OCI-M2 (cell line): ENCODE measurements around the gene OR10P1.

Source experiments
- DNase-seq: peaks from one replicate; lab custom pipeline; 2025; ENCODE audit not compliant: unreplicated experiment; lab: John Stamatoyannopoulos, UW

The OR10P1 gene

DNA sequence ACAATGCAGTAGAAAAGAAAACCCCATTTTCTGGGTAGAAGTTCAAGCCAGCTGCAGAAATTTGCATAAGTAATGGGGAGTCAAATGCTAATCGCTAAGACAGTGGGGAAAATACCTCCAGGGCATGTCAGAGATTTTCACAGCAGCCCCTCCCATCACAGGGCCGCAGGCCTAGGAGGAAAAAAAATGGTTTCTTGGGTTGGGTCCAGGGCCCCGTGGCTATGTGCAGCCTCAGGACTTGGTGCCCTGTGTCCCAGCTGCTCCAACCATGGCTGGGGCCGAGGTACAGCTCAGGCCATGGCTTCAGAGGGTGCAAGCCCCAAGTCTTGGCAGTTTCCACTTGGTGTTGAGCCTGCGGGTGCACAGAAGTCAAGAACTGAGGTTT lies 14.6 kb downstream of the OR10P1 start:
- DNase-seq: no peak

DNA sequence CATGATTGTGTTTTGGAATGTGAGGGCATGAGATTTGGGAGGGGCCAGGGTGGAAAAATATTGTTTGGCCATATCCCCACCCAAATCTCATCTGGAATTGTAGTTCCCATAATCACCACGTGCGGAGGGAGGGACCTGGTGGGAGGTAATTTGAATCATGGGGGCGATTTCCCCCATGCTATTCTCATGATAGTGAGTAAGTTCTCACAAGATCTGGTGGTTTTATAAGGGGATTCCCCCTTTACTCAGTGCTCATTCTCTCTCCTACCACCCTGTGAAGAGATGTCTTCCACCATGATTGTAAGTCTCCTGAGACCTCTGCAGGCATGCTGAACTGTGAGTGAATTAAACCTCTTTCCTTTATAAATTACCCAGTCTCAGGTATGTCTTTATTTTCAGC lies 15.7 kb downstream of the OR10P1 start:
- no peak for DNase-seq

DNA sequence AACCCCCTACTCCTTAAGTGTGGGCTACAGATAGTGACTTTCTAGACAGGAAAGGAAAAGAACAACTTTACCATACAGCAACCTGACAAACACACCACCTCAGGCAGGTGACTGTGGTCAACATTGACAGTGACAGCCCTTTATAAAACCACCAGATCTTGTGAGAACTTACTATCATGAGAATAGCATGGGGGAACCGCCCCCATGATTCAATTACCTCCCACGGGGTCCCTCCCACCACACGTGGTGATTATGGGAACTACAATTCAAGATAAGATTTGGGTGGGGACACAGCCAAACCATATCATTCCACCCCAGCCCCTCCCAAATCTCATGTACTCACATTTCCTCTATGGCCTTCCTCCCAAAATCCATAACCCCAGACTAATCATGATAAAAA lies 16.3 kb downstream of the OR10P1 start:
- DNase-seq: no peak

DNA sequence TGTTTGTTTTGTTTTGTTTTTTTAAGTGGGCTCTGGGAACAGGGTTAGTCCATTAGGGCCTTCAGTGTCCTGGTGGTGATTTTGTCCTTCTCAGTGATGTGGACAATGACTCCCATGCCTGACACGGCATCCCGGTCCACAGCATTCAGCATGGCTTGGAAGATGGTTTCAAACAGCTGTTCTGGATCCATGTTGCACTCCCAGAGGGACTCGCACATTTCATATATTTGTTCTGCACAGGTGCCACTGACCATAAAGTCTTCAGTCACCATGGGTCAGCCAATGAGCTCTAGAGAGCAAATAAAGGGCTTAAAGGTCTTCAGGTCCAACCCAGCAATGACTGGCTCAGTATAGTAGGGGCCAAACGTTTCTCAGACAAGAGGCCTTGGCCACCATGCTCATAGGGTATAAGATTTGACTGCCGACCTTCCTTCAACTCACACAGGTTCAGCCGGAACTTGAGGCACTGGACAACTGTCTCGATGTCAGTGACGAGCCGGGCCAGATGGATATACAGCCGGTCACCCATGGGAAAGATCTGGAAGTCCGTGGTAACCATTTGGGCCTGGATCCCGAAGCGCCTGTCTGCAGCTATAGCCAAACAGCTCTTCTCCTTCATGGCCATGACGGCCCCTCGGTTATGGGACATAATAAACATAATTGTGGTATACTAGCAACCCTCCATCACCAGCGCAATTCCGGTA lies 18.0 kb downstream of the OR10P1 start:
- no peak for DNase-seq

DNA sequence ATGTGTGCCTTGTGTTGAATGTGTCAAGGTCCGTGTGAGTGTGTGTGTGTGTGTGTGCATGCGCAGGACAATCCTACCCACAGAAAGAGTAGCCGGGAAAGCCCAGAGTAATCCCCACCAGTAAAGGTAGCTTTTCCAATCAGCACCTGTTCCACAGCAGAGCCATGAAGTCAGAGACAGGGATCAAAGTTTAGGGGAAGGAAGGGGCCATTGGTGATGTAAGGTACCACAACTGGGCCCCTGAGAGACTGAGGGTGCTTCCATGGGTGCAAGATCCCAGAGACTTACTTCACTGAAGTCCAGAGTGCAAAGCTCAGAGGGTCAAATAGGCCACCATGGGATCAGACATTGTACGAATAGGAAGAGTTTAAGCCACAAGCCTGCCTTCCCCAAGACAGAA lies 20.5 kb downstream of the OR10P1 start:
- no peak for DNase-seq

DNA sequence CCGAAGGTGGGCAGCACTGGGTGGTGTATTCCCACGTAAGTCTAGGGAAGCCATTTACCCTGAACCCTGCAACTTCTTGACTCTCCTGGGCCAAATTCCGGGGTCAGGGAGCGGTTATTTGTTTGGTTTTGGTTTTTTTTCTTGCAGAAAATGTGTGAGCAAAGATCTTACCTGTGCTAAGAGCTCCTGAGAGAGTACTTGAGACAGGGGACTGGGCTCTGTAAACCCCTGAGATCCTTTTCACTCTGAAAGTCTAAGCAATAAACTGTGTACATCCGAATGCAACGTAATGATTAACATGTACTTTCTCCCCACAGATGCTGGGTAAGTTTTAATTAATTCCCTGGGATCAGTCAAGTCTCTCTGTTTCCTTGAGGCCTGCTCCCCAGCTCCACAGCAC lies 21.5 kb downstream of the OR10P1 start:
- no peak for DNase-seq

DNA sequence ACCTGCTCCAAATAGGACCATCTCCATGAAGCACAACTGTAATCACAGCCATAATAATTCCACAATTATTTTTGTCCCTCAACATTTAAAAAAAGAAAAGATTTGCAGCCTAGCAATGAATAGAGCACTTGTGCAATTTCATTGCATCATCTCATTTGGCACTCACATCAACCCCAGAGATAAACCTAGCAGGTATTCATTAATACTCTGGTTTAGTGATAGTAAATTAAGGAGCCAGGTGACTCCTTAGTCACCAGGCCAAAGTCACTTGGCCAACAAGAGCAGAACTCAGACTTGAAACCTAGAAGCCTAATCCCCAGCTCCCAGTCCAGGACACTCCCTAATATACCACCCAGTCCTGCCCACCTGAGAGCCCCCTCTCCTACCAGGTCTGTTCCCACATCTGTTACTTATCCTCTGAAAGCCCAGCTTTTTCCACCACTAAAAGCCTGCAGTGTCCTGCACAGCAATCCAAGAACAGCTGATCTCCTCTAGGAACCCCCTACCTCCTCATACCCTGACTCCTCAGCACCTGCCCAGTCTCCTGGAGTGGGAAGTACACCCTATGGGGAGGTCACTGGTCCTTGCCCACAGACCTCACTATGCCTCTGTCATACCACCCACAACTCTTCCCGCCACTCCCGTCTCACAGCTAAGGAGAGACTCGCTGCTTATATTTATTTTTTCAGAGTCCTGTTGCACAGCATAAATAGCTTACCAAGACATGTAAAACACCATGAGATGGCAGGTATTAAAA lies 22.1 kb downstream of the OR10P1 start:
- no peak for DNase-seq

DNA sequence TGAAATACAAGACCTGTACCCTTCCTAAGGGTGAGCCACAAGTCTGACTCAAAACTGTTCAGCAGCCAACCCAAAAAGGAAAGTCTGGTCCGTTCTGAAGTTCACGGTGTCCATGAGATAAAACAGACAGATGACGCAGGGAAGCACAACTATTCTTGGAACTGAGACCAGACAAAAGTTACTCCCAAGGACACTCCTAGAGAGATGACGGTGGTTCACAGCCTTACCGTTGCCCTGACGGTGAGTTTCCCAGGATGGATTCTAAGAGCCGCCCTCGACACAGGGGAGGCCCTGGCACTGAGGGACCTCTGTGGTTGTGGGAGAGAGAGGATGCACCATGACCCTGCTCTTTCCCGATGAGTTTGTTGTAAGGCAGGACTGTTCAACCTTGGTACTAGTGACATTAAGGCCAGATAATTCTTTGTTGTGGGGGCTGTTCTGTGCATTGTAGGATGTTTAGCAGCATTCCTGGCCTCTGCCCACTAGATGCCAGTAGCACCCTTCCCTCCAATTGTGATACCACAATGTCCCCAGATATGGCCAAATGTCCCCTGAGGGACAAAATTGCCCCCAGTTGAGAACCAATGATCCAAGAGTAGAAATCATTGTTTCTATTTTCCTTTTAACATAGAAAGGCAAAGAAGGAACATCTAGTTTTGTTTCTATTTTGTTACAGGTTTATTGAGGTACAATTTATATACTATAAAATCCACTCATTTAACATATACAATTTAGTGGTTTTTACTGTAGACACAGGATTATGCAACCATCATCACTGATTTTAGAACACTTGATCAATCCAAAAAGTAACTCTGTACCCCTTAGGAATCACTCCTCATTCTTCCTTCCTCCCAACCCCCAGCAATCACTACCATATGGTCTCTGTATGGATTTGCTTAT lies 23.0 kb downstream of the OR10P1 start:
- no peak for DNase-seq

DNA sequence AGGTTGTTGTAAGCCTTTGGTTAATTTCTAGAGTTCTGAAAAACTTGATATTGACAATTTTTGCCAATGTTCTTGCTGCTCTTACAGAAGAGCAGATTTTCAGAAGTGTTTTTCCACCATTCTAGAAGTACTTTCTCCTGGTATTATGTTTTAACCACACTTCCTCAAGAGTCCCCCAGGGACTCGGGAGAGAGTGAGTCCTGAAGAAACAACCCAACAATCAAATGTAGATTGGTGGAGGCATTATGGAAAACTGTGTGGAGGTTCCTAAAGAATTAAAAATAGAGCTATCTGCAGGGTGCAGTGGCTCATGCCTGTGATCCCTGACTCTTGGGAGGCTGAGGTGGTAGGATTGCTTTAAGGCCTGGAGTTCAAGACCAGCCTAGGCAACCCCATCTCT lies 26.7 kb downstream of the OR10P1 start:
- no peak for DNase-seq

DNA sequence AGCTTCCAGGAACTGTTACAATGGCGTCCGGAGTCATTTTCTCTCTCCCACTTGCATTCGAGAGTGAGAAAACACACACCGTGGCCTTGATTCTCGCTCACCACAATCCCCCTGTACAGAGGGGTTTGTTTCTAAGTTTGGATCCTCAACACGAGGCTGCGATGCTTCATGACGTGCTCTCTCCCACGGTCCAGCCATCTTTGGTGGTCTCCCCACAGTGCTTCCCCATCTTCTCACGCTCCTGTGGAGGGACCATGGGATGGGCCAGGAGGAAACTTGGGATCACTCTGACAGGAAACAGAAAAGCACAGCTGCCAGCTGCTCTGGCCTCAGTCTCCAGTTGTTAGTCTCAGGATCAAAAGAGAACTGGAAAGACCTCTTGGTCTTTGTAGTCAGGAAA lies 28.1 kb downstream of the OR10P1 start:
- DNase-seq: no peak

DNA sequence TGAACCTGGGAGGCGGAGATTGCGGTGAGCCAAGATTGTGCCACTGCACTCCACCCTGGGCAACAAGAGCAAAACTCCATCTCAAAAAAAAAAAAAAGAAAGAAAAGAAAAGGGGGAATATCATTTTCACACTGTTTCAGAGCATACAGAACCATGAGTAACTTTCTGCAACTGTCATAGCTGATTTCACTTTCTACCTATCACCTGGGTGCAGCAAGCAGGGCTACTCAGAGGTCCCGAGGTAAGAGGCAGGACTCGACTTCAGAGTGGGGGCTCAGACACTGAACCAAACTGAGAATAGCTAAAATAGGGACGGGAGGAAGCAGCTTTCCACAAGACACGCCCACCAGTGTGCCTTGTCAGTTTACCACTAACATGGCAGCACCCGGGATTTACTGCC lies 29.8 kb downstream of the OR10P1 start:
- DNase-seq: no peak

DNA sequence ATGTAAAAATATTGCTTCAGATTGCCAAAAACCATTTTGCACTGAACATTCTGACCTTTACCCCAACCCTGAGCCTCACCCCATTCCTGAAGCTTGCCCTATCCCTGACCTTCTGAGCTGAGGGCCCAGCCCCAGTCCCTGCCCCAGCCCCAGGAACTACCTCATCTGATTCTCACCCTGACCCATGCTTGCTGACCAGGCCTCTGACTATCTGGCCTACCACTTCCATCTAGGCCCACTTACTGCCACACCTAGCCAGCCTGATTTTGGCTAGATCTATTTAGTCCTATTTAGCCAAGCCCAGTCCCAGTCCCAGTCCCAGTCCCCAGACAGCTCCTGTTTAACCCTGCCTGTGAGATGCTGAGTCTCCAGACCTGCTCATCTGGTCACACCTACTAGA lies 33.6 kb downstream of the OR10P1 start:
- DNase-seq: no peak

DNA sequence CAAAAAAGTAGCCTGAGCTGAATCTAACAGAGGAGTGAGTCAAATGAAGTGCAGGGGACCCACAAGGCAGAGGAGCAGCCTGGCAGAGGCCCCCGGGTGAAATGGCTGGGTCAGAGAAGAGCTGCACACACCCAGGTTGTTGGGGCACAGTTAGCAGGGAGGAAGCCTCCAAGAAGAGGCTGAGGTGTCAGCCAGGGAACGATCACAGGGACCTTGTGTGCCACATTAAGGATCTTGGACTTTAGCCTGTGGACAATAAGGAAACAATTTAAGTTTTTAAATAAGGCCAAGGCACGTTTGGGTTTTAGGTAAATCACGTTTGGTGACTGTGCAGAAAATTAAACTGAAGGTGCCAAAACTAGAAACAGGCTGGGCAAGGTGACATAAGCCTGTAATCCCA lies 35.1 kb downstream of the OR10P1 start:
- no peak for DNase-seq

DNA sequence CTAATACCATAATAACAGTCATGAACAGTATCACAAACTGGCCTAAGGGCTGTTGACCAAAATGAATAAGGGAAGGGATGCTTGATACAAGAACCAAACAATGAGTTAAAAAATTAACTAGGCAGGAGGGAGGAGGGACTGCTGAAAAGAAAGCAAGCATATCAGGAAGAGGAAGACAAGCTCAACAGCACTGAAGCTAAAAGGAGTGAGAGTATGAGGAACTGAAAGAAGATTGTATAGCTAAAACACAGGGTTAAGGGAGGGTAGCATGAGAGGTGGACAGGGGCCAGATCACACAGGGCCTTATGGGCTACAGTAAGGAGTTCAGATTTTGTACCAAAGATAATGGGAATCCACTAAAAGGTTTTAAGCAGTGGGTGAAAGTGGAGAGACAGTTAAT lies 36.9 kb downstream of the OR10P1 start:
- DNase-seq: no peak

DNA sequence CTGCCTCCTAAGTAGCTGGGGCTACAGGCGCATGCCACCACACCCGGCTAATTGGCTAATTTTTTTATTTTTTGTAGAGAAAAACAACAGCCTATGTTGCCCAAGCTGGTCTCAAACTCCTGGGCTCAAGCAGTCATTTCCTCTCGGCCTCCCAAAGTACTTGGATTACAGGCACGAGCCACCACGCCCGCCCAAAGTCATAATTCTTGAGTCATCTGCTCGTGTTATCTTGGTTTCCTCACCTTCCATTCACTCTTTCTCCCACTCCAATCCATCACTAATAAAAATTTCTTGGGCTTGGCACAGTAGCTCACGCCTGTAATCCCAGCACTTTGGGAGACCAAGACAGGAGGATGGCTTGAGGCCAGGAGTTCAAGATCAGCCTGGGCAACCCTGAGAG lies 39.0 kb downstream of the OR10P1 start:
- no peak for DNase-seq

DNA sequence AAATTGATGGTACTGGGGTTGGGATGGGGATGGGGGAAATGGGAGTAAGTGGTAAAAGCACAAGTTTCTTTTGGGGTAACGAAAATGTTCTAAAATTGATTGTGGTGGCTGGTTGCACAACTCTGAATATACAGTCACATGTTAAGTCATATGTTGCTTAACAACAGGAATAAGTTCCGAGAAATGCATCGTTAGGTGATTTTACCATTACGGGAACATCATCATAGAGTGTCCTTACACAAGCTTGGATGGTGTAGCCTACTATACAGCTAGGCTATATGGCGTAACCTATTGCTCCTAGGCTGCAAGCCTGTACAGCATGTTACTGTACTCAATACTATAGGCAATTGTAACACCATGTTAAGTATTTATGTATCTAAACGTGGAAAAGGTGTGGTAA lies 40.0 kb downstream of the OR10P1 start:
- no peak for DNase-seq

DNA sequence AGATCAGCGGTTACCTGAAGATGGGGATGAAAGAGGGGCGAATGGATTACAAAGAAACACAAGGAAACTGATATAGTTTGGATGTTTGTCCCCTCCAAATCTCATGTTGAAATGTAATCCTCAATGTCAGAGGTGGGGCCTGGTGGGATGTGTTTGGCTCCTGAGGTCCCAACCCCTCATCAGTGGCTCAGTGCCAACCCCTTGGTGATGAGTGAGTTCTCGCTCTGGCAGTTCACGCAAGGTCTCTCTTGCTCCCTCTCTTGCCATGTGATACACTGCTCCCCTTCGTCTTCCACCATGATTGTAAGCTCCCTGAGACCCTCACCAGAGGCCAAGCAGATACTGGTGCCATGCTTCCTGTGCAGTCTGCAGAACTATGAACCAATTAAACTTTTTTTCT lies 43.0 kb downstream of the OR10P1 start:
- DNase-seq: no peak

DNA sequence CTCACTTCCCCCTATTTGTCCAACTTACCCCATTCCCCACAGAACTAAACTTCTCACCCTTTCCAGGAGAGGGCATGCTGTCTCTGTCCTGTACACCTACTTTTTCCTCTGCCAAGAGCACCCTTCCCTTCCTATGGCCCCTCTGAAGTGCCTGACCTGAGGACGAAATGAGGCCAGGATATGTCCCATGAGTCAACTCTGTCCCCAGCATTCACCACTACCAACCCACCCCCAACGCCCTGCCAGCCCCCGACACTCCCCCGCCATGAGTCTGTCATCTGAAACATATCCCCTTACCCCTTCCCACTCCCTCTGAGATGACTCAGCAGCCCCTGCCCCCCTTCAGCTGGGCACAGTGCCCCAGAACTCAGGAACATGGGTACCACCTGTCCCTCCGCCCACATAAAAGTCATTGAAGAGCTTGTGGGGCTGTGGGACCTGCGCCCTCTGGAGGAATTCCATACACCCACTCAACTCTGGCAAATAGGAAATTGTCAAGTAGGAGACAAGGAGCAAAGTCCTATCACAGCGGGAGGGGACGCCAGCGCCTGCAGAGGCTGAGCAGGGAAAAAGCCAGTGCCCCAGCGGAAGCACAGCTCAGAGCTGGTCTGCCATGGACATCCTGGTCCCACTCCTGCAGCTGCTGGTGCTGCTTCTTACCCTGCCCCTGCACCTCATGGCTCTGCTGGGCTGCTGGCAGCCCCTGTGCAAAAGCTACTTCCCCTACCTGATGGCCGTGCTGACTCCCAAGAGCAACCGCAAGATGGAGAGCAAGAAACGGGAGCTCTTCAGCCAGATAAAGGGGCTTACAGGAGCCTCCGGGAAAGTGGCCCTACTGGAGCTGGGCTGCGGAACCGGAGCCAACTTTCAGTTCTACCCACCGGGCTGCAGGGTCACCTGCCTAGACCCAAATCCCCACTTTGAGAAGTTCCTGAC lies 44.7 kb downstream of the OR10P1 start:
- DNase-seq: peak; percentile 5

DNA sequence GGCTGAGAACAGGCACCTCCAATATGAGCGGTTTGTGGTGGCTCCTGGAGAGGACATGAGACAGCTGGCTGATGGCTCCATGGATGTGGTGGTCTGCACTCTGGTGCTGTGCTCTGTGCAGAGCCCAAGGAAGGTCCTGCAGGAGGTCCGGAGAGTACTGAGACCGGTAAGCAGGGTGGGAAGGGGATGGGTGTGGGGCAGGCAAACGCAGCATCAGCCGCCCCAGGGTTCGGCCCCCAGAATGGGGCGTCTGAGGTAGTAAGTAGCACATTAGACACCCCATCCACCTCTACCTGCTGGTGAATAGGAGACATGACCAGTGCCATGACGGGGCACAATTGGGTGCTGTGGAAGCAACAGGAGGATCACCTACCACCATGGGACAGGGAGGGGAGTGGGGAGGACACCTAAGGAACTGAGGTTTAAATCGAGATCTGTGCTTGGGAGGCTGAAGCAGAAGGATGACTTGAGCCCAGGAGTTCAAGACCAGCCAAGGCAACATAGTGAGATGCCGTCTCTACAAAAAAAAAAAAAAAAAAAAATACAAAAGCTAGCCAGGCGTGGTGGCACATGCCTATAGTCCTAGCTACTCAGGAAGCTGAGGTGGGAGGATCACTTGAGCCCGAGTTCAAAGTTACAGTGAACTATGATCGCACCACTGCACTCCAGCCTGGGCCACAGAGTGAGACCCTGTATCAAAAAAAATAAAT lies 45.5 kb downstream of the OR10P1 start:
- no peak for DNase-seq

DNA sequence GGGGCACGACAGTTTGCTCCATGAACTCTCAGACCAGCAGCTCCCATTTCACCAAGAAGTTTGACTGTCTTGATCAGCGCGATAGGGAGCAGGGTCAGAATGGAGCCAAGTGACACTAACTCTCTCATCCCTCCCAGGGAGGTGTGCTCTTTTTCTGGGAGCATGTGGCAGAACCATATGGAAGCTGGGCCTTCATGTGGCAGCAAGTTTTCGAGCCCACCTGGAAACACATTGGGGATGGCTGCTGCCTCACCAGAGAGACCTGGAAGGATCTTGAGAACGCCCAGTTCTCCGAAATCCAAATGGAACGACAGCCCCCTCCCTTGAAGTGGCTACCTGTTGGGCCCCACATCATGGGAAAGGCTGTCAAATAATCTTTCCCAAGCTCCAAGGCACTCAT lies 47.0 kb downstream of the OR10P1 start:
- DNase-seq: no peak
